GM23338 (cell line): ENCODE results near the gene ZNF281. TPM values are rescaled to one million over a fixed set of nuclear protein-coding genes. Genes with fewer than 3 reads are reported as not detected.
"Not testable (repeated sequence)": the region's sequence is repeated elsewhere in the genome, so short reads cannot be mapped to it uniquely, and the experiment has no call there.

Experiments used
- ATAC-seq: fragments of 200-7000 bp; cut with Tn5 transposase; 3 replicates; pipeline ENCODE4 v1.9.1; 2020
- DNase-seq: peaks from one replicate; pipeline ENCODE4 v3.0.0-alpha.2; 2015; ENCODE audit warnings: low spot score
- H2AFZ ChIP-seq: fragments of 200-600 bp; sonication (generic); 2 replicates; pipeline ENCODE4 v1.8.0; 2016; ENCODE audit warnings: antibody characterized with exemption, mild to moderate bottlenecking, moderate library complexity
- H3F3A ChIP-seq: fragments of 200-600 bp; sonication (generic); replicated peaks from 2 replicates; pipeline ENCODE4 v1.8.0; 2017; ENCODE audit warnings: antibody characterized with exemption, mixed run types, low read depth
- H3K27ac ChIP-seq: fragments of 200-600 bp; sonication (generic); 2 replicates; pipeline ENCODE4 v1.6.1; 2016; ENCODE audit warnings: low read depth
- H3K27me3 ChIP-seq: fragments of 200-600 bp; sonication (generic); 2 replicates; pipeline ENCODE4 v1.8.0; 2016; ENCODE audit warnings: mild to moderate bottlenecking, mixed run types, moderate library complexity; ENCODE audit not compliant: insufficient read depth
- H3K36me3 ChIP-seq: fragments of 200-600 bp; sonication (generic); 2 replicates; pipeline ENCODE4 v1.8.0; 2016; ENCODE audit warnings: mild to moderate bottlenecking; ENCODE audit not compliant: insufficient read depth
- H3K4me1 ChIP-seq: fragments of 200-600 bp; sonication (generic); 2 replicates; pipeline ENCODE4 v1.8.0; 2016; ENCODE audit warnings: mild to moderate bottlenecking, moderate library complexity; ENCODE audit not compliant: insufficient read depth
- H3K4me2 ChIP-seq: fragments of 200-600 bp; sonication (generic); 2 replicates; pipeline ENCODE4 v1.7.1; 2017; ENCODE audit warnings: mixed run types
- H3K4me3 ChIP-seq: fragments of 200-600 bp; sonication (generic); 2 replicates; pipeline ENCODE4 v1.6.1; 2016; ENCODE audit warnings: mixed run types
- H3K79me2 ChIP-seq: fragments of 200-600 bp; sonication (generic); replicated peaks from 2 replicates; pipeline ENCODE4 v1.8.0; 2017; ENCODE audit warnings: mild to moderate bottlenecking; ENCODE audit not compliant: insufficient read depth
- H3K9me2 ChIP-seq: fragments of 200-600 bp; sonication (generic); 2 replicates; pipeline ENCODE4 v1.8.0; 2017; ENCODE audit not compliant: insufficient read depth
- H4K20me1 ChIP-seq: fragments of 200-600 bp; sonication (generic); replicated peaks from 2 replicates; pipeline ENCODE4 v1.8.0; 2017; ENCODE audit warnings: mild to moderate bottlenecking; ENCODE audit not compliant: insufficient read depth
- H3K27ac Mint-ChIP-seq: 2 replicates; pipeline ENCODE4 v1.8.0; 2020; ENCODE audit warnings: inconsistent platforms, mild to moderate bottlenecking, moderate library complexity, mixed read lengths
- H3K27me3 Mint-ChIP-seq: 3 replicates; pipeline ENCODE4 v1.8.0; 2022; ENCODE audit warnings: low read depth, mild to moderate bottlenecking, moderate library complexity, mixed read lengths, inconsistent platforms; ENCODE audit not compliant: insufficient read depth, poor library complexity
- H3K36me3 Mint-ChIP-seq: 3 replicates; pipeline ENCODE4 v1.8.0; 2021; ENCODE audit warnings: low read depth, mild to moderate bottlenecking, inconsistent platforms, moderate library complexity, mixed read lengths
- H3K4me1 Mint-ChIP-seq: 3 replicates; pipeline ENCODE4 v1.8.0; 2020; ENCODE audit warnings: mild to moderate bottlenecking, inconsistent platforms, mixed read lengths
- H3K4me3 Mint-ChIP-seq: 3 replicates; pipeline ENCODE4 v1.8.0; 2021; ENCODE audit warnings: moderate library complexity, mild to moderate bottlenecking, inconsistent platforms, mixed read lengths
- H3K9me3 Mint-ChIP-seq: 3 replicates; pipeline ENCODE4 v1.8.0; 2020; ENCODE audit warnings: moderate library complexity, mild to moderate bottlenecking, inconsistent platforms, mixed read lengths
- CREB1 ChIP-seq: fragments of 250-450 bp; sonication (Bioruptor Pico); IDR thresholded peaks from 2 replicates; pipeline ENCODE4 v1.5.0; 2020; ENCODE audit warnings: low read depth, mild to moderate bottlenecking, moderate library complexity
- CTCF ChIP-seq, 2 experiments: fragments of 200-600 bp in 1 of 2; sonication (generic) in 1 of 2; conservative IDR thresholded peaks; 2 replicates each; pipeline versions ENCODE4 v1.5.1 to v1.6.1; 2016 to 2017; ENCODE audit warnings: antibody characterized with exemption in 2 of 2, low read depth in 2 of 2, mild to moderate bottlenecking in 2 of 2, moderate library complexity in 1 of 2
- JUNB ChIP-seq: IDR thresholded peaks from one replicate; pipeline ENCODE4 v1.6.1; 2016; ENCODE audit warnings: antibody characterized with exemption; ENCODE audit not compliant: unreplicated experiment
- ZNF114 ChIP-seq: fragments of 250-450 bp; sonication (Bioruptor Pico); IDR thresholded peaks from 2 replicates; pipeline ENCODE4 v1.5.0; 2020; ENCODE audit warnings: mild to moderate bottlenecking, moderate library complexity
- ZNF462 ChIP-seq: fragments of 250-450 bp; sonication (Bioruptor Pico); IDR thresholded peaks from 2 replicates; pipeline ENCODE4 v1.5.0; 2020; ENCODE audit warnings: mild to moderate bottlenecking, moderate library complexity
- polyA plus RNA-seq: library from polyadenylated mRNA; unstranded; fragments of >200 nt; fragmentation: Nextera tagmentation; extraction: Ambion mirVana; gene quantifications from 2 replicates; pipeline ENCODE4 v1.2.1, GENCODE V29; 2016
- total RNA-seq: library from RNA; depleted of rRNA; stranded (reverse); fragments of >200 nt; shearing (Covaris generic); gene quantifications from 2 replicates; pipeline ENCODE4 v1.2.3, GENCODE V29; 2014

Gene ZNF281
- total and polyA plus RNA-seq, 2 experiments from 2014 or later, result 62.1 to 79.3 TPM

- peaks cover 17% of the 10 kb centered on the region for H3K36me3 Mint-ChIP-seq
- ATAC-seq, H3K4me2 ChIP-seq: not testable (repeated sequence)
Measured at GRCh38 chr1:200438413-200438812, 28.6 kb upstream of the ZNF281 start.

GRCh38 chr1:200437556-200438203 lies 27.8 kb upstream of the ZNF281 start:
- Mint-ChIP-seq H3K4me3 (no peak overlapping the region), H3K9me3 (no peaks in the 10 kb centered on the region; the same call in 2 of the 3 replicates), H3K27ac (no peak overlapping the region), H3K27me3 (peaks cover 4% of the 10 kb centered on the region), H3K36me3 (peaks cover 25% of the 10 kb centered on the region), H3K4me1 (peaks cover 17% of the 10 kb centered on the region)
- Histone ChIP-seq H3K36me3 (0 out of 2 replicates have a peak, but pooled peaks cover 9% of the 10 kb centered on the region), H3K4me1 (peaks cover 8% of the 10 kb centered on the region; the same call in 1 of the 2 replicates), H3K9me2 (no peaks in the 10 kb centered on the region), H2AFZ (no peak overlapping the region), H3K4me3 (no peak overlapping the region), H3F3A (peaks cover 13% of the 10 kb centered on the region; the same call in 1 of the 2 replicates), H3K79me2 (peaks cover 31% of the 10 kb centered on the region), H4K20me1 (peaks cover 12% of the 10 kb centered on the region), H3K4me2 (no peak overlapping the region), H3K27ac (peak overlapping the region; percentile 67), H3K27me3 (no peaks in the 10 kb centered on the region)
- TF ChIP-seq JUNB, result no peak
- no peak for TF ChIP-seq ZNF114 (CRISPR knock-in tag)
- TF ChIP-seq CTCF (conservative IDR thresholded peaks at IDR 0.05; ENCODE audit: low read depth in 2 of 2), result no peak
- TF ChIP-seq CREB1 (CRISPR knock-in tag), result no peak
- TF ChIP-seq ZNF462, result no peak
- ATAC-seq, result no peak
- no peak for DNase-seq

More at GRCh38 chr1:200438413-200438812, 28.6 kb upstream of the ZNF281 start:
- not testable (repeated sequence) for H3K27ac Mint-ChIP-seq, H3K36me3 ChIP-seq, H3K27me3 ChIP-seq, H2AFZ ChIP-seq, H3K9me2 ChIP-seq, H3K9me3 Mint-ChIP-seq, H3K27me3 Mint-ChIP-seq, H3K4me1 ChIP-seq, H4K20me1 ChIP-seq, DNase-seq, H3K4me3 ChIP-seq, H3K4me3 Mint-ChIP-seq, H3K27ac ChIP-seq
- Histone ChIP-seq H3F3A (peaks cover 13% of the 10 kb centered on the region; the same call in 1 of the 2 replicates), H3K79me2 (peaks cover 25% of the 10 kb centered on the region)
- peaks cover 17% of the 10 kb centered on the region for H3K4me1 Mint-ChIP-seq
